ENCODE results near the gene IFITM2. TPM values are rescaled to one million over a fixed set of nuclear protein-coding genes. Genes with fewer than 3 reads are reported as not detected.
"Not testable (repeated sequence)": the region's sequence is repeated elsewhere in the genome, so short reads cannot be mapped to it uniquely, and the experiment has no call there.

Gene IFITM2
- total RNA-seq, 6 experiments from 2014 or later: 157 to 624 (median 390) TPM

DNA sequence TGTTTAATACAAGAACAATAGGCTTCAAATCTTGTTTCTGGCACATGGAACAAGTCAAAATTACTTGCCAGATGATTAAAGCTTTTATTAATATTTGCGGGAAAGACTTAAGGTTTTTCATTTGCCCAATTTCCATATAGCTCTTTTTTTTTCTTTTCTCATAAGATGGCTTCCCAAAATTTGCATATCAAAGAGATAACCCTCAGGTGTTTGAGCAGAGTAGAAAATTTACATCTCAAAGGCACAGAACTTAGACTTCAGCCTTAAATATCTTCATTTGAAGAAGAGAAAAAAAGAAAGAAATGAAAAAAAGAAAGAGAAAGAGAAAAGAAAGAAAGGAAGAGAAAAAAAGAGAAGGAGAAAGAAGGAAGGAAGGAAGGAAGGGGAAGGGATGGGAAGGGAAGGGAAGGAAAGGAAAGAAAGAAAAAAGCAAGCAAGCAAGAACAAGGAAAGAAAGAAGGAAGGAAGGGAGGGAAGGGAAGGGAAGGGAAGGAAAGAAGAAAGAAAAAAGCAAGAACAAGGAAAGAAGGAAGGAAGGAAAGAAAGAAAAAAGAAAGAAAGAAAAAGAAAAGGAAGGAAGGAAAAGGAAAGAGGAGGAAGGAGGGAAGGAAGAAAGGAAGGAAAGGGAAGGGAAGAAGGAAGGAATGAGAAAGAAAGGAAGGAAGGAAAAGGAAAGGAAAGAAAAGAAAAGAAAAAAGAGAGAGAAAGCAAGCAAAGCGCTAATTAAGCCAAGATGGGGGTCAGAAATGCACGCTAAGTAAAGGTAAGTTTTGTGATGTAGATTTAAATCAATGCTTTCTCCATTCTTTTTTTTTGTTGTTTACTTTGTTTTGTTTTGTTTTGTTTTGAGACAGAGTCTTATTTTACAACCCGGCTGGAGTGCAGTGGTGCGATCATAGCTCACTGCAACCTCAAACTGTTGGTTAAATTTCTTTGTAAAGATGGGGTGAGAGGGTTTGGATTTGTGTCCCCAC lies 33.2 kb downstream of the IFITM2 start:
- no peaks in the 10 kb centered on the region for H3K27me3 ChIP-seq
- 67% methylated on average over 5 of the region's 5 CpGs for WGBS (ENCODE audit: insufficient coverage, low coverage, low lambda C conversion rate, missing lambda C conversion rate)
- no peak overlapping the region for H3K4me3 ChIP-seq
- no peak overlapping the region for H3K27ac ChIP-seq
- ATAC-seq: no peak
- intact Hi-C loops (cut with DNase I): no loop called here
- TF ChIP-seq POLR2A (IDR thresholded peaks at IDR 0.05): no peak
- TF ChIP-seq, protein P1, sequence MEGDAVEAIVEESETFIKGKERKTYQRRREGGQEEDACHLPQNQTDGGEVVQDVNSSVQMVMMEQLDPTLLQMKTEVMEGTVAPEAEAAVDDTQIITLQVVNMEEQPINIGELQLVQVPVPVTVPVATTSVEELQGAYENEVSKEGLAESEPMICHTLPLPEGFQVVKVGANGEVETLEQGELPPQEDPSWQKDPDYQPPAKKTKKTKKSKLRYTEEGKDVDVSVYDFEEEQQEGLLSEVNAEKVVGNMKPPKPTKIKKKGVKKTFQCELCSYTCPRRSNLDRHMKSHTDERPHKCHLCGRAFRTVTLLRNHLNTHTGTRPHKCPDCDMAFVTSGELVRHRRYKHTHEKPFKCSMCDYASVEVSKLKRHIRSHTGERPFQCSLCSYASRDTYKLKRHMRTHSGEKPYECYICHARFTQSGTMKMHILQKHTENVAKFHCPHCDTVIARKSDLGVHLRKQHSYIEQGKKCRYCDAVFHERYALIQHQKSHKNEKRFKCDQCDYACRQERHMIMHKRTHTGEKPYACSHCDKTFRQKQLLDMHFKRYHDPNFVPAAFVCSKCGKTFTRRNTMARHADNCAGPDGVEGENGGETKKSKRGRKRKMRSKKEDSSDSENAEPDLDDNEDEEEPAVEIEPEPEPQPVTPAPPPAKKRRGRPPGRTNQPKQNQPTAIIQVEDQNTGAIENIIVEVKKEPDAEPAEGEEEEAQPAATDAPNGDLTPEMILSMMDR (IDR thresholded peaks at IDR 0.05): no peak
- no peak for DNase-seq
- no peaks in the 10 kb centered on the region for H3K36me3 ChIP-seq
- no peaks in the 10 kb centered on the region for H3K9me3 ChIP-seq
- H3K4me1 ChIP-seq: peaks cover 0 to 10% (median 0%) of the 10 kb centered on the region in 4 donors

DNA sequence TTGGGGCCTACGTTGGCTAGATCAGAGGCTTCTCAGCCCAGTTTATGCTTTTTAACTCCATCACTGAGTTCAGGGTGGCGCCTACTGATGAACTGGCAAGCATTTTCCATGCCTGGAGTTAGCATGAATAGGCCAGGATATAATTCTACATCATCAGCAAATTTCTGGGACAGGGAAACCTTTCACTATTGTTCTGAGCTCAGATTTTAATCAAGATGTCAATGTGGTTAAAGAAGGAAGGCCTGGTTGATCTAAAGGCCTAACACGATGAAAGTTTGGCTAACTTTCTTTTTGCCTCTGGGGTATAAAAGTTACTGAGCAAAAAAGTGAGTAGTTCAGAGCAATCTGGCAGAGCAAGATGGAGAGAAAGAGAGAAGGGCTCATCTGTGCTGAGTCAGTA lies 34.7 kb downstream of the IFITM2 start:
- Histone ChIP-seq H3K4me3 (no peak overlapping the region), H3K27me3 (no peaks in the 10 kb centered on the region), H3K36me3 (no peaks in the 10 kb centered on the region), H3K9me3 (no peaks in the 10 kb centered on the region), H3K4me1 (no peaks in the 10 kb centered on the region), H3K27ac (no peak overlapping the region)
- TF ChIP-seq, protein P1 (IDR thresholded peaks at IDR 0.05): no peak
- TF ChIP-seq POLR2A (IDR thresholded peaks at IDR 0.05): no peak
- WGBS (ENCODE audit: insufficient coverage, low coverage, low lambda C conversion rate, missing lambda C conversion rate): 84% methylated on average over 3 of the region's 3 CpGs
- ATAC-seq: peak in 2 of 4 donors; percentile 24 to 35
- no peak for DNase-seq
- intact Hi-C loops (cut with DNase I): no loop called here

DNA sequence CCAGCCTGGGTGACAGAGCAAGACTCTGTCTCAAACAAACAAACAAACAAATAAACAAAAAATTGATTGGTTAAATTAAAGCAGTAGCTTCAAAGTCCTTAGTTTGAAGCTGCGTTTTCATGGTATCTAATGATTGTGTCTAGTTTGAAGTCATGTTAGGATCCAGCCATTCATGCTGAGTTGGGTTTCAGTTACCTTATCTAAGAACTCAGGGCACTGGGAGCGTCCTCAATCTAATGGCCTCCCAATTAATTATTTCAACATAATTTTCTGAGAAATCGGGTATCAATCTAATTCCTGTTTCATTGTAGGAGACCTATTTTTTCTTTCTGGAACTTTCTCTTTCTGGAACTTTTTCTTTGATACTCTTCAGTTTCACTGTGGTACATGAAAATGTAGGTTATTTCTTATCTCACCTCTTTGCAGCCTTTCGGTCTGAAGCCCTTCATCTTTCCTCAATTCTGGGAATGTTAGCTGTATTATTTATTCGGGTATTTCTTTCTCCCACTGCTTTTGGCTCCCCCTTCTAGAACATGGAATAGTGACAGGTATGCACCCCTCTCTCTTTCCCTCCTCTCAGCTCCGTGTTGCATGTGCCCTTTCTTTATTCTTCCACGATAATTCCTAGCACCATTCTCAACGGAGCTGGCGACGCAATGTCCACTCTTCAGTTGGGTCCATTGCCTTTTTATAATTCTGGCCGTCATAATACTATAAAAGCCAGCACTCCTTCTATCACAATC lies 37.4 kb downstream of the IFITM2 start:
- ATAC-seq (no peak), DNase-seq (no peak)
- H3K9me3 ChIP-seq: no peaks in the 10 kb centered on the region
- no peak for TF ChIP-seq POLR2A (IDR thresholded peaks at IDR 0.05)
- TF ChIP-seq, protein P1 (IDR thresholded peaks at IDR 0.05): no peak
- 94% methylated on average over 11 of the region's 11 CpGs for WGBS (ENCODE audit: insufficient coverage, low coverage, low lambda C conversion rate, missing lambda C conversion rate)
- no peaks in the 10 kb centered on the region for H3K4me1 ChIP-seq
- no peaks in the 10 kb centered on the region for H3K27me3 ChIP-seq
- H3K4me3 ChIP-seq: no peak overlapping the region
- H3K27ac ChIP-seq: no peak overlapping the region
- intact Hi-C loops (cut with DNase I): no loop called here
- H3K36me3 ChIP-seq: no peaks in the 10 kb centered on the region

DNA sequence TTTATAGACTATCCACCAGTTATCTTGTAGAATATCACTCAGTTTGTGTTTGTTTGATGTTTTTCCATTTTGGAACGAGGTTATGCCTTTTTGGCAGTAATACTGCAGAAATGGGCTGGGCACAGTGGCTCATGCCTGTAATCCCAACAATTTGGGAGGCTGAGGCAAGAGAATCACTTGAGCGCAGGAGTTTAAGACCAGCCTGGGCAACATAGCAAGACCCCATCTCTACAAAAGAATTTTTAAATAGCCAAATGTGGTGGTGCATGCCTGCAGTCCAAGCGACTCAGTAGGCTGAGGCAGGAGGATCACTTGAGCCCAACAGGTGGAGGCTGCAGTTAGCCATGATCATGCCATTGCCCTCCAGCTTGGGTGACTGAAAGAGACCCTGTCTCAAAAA lies 38.9 kb downstream of the IFITM2 start:
- no peaks in the 10 kb centered on the region for H3K9me3 ChIP-seq
- no peaks in the 10 kb centered on the region for H3K4me1 ChIP-seq
- TF ChIP-seq POLR2A (IDR thresholded peaks at IDR 0.05): no peak
- TF ChIP-seq, protein P1 (IDR thresholded peaks at IDR 0.05): no peak
- no peak overlapping the region for H3K4me3 ChIP-seq
- intact Hi-C loops (cut with DNase I): no loop called here
- no peak for DNase-seq
- H3K27me3 ChIP-seq: no peaks in the 10 kb centered on the region
- H3K27ac ChIP-seq: no peak overlapping the region
- H3K36me3 ChIP-seq: no peaks in the 10 kb centered on the region
- WGBS (ENCODE audit: insufficient coverage, low coverage, low lambda C conversion rate, missing lambda C conversion rate): 57% methylated on average over 3 of the region's 3 CpGs
- no peak for ATAC-seq

DNA sequence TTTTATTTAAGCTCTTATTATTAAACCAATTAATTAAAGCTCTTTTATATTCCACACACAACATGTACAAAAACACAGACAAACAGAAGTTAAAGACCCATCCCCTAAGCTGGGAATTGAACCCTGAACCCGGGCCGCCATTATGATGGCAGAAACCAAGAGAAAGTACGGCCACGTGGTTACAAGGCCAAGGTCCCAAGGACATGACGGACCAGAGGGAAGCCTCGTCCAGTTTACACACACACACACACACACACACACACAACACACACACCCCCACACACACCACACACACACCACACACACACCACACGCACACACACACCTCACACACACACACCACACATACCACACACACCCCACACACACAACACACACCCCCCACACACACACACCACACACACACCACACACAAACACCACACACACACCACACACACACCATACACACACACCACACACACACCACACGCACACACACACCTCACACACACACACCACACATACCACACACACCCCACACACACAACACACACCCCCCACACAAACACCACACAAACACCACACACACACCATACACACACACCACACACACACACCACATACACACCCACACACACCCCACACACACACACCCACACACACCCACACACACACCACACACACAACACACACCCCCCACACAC lies 41.8 kb downstream of the IFITM2 start:
- H3K9me3 ChIP-seq; DNase-seq; H3K36me3 ChIP-seq; H3K4me3 ChIP-seq; H3K27ac ChIP-seq; ATAC-seq; H3K27me3 ChIP-seq; intact Hi-C loops (cut with DNase I): not testable (repeated sequence)
- 40% methylated on average over 7 of the region's 8 CpGs for WGBS (ENCODE audit: insufficient coverage, low coverage, low lambda C conversion rate, missing lambda C conversion rate)
- H3K4me1 ChIP-seq: peaks cover 0 to 21% (median 9%) of the 10 kb centered on the region in 4 donors

DNA sequence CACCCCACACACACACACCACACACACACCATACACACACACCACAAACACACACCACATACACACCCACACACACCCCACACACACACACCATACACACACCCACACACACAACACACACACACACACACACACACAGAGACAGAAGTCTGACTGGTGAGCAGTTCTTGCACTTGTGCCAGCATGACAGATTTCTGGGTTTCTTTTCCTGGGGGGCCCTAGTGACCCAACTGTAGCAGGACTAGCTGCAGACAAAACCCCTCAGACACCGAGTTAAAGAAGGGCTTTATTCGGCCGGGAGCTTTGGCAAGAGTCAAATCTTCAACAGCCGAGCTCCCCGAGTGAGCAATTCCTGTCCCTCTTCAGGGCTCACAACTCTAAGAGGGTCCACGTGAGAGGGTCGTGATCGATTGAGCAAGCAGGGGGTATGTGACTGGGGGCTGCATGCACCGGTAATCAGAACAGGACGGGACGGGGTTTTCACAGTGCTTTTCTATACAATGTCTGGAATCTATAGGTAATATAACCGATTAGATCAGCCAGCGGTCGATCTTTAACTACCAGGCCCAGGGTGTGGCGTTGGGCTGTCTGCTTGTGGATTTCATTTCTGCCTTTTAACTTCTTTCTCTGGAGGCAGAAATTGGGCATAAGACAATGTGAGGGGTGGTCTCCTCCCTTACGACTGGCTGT lies 42.6 kb downstream of the IFITM2 start:
- H3K9me3 ChIP-seq; H3K36me3 ChIP-seq; H3K27ac ChIP-seq; H3K27me3 ChIP-seq; DNase-seq; ATAC-seq; intact Hi-C loops (cut with DNase I); H3K4me3 ChIP-seq: not testable (repeated sequence)
- 57% methylated on average over 12 of the region's 16 CpGs for WGBS (ENCODE audit: insufficient coverage, low coverage, low lambda C conversion rate, missing lambda C conversion rate)
- H3K4me1 ChIP-seq: peaks cover under 1 to 28% (median 11%) of the 10 kb centered on the region in 4 donors

Measured in right lobe of liver (tissue), 6 donors.